Frontal cortex (tissue), 4 donors: Measurements from ENCODE around the gene GRM5. TPM values are rescaled to one million over a fixed set of nuclear protein-coding genes. Genes with fewer than 3 reads are reported as not detected.
"Not testable (repeated sequence)": the region's sequence is repeated elsewhere in the genome, so short reads cannot be mapped to it uniquely, and the experiment has no call there.

Experiments used
- DNase-seq, 2 donors: peaks; one replicate each; pipeline ENCODE4 v3.0.0; 2012; ENCODE audit warnings: low spot score in 2 of 2
- FAIRE-seq: peaks from 2 replicates; lab custom pipeline; 2012; peaks lifted over from hg19 to GRCh38; lab: Jason Lieb, UNC
- total RNA-seq: library from RNA; depleted of rRNA; stranded (reverse); fragments of >200 nt; gene quantifications from one replicate; pipeline ENCODE4 v1.2.3, GENCODE V29; 2014
- donor health status: control.
- donor health status: control.
- donor health status: control.

GRM5 gene
- total RNA-seq, 1 donor from 2014 or later: 149 TPM

DNA sequence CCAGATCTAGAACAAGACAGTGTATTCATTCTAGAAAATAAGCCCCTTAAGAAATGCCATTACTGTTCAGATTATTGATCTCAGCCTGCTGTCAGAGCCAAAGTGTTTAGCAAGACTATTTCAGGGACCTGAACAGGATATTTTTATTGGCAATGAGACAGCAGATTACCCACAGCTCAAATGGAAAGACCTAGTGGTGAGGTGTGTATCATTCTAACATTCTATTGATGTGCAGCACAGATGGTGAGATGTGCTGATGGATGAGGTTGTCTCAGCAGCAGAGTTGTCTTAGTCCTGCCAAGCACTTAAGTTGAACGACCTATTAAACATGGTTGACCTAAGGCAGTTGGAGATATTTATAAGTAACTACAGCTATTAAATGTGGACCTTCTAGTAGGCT lies 219.5 kb downstream of the GRM5 start:
- FAIRE-seq, DNase-seq: not testable (repeated sequence)

DNA sequence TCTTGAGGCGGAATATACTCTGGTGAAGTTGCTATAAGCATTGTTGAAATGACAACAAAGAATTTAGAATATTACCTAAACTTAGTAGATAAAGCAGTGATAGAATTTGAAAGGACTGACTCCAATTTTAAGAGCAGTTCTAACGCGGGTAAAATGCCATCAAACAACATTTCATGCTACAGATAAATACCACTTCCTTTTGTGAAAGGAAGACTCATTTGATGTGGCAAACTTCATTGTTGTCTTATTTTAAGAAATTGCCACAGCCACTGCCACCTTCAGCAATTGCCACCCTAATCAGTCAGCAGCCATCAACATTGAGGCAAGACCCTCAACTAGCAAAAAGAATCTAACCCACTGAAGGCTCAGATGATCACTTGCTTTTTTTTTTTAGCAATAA lies 220.8 kb downstream of the GRM5 start:
- not testable (repeated sequence) for DNase-seq, FAIRE-seq

DNA sequence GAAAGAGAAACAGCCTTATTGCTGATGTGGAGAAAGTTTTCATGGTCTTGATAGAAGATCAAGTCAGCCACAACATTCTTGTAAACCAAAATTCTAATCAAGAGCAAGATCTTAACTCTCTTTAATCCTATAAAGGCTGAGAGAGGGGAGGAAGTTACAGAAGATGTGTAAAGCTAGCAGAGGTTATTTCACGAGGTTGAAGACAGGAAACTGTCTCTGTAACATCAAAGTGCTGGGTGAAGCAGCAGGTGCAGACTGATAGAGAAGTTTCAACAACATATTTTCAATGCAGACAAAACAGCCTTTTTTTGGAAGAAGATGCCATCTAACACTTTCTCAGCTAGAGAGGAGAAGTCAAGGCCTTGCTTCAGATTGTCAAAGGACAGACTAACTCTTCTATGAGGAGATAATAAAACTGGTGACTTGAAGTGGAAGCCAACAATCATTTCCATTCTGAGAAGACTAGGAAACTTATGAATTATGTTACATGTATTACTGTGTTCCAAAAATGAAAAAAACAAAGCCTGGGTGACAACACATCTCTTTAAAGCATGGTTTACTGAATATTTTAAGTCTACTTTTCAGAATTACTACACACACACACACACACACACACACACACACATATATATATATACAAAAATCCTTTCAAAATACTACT lies 221.9 kb downstream of the GRM5 start:
- not testable (repeated sequence) for DNase-seq, FAIRE-seq

DNA sequence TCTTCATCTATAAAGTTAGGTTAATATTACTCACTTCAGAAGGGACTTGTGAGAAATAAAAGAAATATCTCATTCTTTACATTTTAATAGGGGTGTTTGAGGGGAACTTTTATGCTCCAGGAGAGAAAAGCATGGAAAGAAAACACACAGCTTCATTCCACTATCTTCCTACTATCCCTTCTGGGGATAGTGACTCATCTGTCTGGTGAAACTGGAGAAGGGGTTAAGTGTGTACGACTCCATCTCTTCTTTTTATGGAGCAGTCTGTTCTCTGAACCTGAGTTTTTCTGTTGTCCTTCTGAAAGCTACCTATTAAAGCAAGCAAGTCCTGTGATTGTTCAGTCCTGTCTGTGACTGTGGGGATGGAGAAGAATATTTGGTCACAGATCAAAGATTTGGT lies 227.6 kb downstream of the GRM5 start:
- DNase-seq, FAIRE-seq: not testable (repeated sequence)

DNA sequence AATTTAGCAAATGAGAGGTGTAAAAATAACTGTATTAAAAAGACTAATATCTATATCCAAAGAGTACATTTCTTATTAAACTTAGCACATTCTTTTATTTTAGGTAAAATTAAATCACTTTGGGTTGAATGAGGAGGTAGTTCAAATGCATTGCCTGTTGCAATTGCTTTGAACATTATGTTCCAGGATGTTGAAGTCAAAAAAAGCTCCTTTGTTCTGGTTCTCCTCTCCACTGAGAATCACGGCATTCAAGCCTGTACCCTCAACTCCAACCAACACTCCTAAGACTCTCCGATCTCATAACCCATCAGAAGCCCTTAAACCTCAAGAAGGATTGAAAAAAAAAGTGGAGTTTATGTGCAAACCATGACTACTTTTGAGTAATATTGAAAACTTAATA lies 230.1 kb downstream of the GRM5 start:
- DNase-seq: not testable (repeated sequence)

DNA sequence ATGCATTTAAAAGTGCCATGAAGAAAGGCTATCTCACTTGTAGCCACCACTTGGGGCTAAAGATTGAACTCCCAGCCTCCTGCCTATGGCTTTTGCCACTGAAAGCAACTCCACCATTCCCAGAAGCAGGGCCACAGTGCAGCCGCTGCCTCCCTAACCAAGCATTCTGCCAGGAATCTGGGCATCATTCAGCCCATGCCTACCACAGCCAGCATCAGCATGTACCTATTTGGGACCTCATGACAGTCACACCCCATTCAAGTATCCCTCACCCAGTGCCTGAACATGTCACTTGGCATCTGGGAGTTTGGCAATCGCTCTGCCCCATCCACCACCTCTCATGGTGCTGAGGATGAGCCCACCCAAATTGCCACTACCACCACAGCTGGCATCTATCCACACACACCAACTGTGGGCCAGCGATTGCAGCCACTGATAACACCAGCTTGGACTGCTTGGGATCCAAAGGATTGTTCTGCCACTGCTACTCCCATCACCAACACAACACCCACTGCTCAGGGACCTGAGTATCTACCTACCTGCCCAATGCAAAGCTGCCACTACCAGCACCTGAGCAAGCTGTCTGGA lies 234.4 kb downstream of the GRM5 start:
- DNase-seq (no peak), FAIRE-seq (no peak)

More for the DNA sequence above, 230.1 kb downstream of the GRM5 start:
- not testable (repeated sequence) for FAIRE-seq

DNA sequence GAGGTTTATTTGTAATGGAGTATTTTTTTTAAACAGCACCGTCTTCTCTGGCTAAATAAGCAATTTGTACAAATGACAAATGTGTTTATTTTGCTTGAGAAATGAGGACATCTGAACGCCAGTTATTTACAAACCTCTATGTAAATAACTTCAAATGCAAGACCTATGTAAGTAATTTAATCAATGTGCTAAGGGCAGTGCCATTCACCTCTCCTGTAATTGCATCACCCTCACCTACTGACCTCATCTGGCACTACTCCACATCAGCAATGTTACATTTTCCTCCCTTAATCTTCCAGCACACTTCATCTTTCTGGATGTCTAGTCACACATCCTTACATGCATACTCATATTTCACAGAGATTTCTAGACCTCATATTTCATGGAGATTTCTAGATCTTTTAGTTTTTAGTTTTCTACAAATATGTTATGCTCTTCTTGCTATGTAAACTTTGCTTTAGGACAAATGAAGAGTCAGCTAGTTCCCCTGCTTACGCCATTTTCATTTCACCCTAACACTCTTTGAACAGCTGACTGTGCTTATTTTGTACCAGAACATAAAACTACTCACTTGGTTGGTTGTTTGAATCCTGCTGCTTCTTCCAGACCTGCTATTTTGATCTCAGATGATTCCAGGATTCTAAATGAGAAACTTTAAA lies 238.6 kb downstream of the GRM5 start:
- no peak for FAIRE-seq
- DNase-seq: no peak

DNA sequence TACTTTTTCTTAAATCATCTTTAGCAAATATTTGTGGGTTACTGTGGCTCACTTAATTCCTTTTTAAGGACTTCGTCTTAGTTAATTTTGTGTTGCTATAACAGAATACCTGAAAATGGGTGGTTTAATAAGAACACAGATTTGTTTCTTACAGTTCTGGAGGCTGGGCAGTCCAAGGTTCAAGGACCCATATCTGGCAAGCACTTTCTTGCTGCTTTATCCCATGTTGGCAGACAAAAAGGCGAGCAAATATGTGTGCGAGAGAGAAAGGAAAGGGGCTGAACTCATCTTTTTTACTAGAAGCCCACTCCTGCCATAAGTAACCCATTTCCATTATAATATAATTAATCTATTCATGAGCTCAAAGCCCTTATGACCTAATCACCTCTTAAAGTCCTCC lies 246.2 kb downstream of the GRM5 start:
- no peak for DNase-seq
- no peak for FAIRE-seq

DNA sequence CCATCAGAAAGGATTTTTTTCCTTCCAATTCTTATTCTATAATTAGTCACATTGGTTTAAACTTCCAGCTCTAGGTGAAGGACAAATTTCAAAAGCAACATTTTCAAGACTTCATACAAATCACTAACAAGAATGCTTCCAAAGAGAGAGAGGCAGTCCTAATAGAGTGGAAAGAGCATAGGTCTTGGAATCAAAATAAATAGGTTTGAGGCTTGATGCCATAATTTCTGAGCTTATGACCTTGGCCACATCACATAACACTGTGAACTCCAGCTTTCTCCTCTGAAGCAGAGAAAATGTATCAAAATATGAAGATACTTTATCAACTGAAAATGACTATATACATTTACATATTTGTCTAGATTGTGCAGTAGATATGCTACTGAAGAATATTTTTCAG lies 246.8 kb downstream of the GRM5 start:
- DNase-seq (no peak), FAIRE-seq (no peak)

DNA sequence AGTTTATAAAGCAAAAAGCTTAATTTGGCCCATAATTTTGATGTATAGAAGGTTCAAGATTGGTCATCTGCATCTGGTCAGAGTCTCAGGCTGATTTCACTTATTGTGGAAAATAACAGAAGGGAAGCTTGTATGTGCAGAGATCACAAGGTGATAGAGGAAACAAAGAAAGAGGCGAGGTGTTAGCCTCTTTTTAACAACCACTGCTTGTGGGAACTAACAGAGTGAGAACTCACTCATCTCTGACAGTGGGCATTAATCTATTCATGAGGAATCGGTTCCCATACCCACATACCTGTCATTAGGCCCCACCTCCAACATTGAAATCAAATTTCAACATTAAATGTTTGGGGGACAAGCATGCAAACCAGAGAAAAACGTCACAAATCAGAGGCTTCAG lies 250.3 kb downstream of the GRM5 start:
- DNase-seq: no peak
- FAIRE-seq: no peak

DNA sequence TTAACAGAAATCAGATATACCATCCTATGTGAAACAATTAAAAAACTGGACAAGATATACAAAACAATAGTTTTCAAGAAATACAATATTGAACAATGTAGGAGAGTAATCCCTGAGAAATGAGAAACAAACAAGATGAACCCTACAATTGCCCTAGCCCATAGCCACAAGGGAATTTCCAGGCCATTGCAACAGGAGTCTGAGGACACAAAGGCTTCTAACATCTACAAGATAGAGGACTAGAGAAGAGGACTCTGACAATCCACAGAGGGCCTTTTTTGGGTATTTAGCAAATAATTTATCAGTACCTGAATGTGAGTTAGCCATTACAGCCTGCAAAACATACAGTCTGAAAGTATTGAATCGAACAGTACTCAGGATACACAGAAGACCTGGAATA lies 251.7 kb downstream of the GRM5 start:
- FAIRE-seq: no peak

DNA sequence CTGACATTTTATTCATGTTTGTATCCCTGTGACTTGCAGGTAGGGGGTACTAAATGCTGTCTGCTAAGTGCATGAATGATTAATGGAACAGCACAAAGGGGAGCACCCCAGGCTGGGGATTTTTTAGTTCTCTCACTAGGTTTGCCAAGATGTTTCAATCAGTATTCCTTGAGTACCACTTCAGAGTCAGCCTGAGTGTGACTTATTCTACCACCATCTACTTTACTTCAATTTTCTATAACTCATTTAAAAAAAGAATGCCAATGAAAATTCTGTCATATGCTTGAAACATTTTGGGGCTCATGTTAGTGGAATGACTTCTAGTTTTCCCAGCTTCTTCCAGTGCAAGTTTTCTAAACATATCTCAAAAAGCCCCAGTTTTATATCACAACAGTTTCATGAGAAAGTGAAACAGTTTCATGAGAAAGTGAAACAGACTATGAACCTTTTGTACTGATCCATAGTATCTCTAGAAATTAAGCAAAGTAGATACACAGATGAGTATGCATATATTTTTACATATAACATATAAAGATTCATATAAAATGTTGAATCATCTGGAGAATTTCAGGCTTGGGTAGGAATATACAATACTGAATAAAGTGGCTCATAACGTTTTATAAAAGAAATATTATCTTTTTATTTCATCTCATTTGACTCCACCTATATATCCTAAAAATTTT lies 252.4 kb downstream of the GRM5 start:
- no peak for FAIRE-seq
- DNase-seq: no peak

More for the DNA sequence above, 251.7 kb downstream of the GRM5 start:
- DNase-seq: no peak

DNA sequence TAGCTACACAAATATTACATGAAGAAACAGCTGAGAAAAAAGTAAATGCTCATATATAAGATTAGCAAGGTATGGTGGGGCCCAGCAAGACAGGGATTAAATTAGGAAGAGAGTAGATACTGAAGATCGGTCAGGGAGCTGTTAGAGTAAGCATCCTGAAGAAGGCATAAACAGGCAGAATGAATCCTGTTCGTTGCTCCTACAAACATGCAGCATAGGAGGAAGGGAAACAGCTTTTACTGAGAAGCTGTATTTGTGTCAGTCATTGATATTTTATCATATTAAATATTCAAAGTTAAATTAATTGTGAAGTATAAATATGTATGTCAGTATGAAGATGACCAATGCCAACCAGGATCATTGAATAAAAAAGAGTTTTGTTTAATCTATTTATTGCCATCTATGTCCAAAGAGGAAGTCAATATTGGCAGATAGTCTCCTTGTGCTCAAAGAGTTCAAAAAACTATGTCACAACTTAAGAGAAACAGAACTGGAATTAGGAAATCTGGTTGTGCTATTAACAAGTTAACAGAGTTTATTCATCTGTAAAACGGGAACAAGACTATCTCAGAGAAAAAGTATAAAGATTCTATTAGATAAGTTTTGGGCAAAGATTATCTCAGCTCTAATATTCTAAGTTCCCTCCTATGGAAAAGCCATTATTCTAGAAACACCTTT lies 255.2 kb downstream of the GRM5 start:
- FAIRE-seq (no peak), DNase-seq (no peak)

DNA sequence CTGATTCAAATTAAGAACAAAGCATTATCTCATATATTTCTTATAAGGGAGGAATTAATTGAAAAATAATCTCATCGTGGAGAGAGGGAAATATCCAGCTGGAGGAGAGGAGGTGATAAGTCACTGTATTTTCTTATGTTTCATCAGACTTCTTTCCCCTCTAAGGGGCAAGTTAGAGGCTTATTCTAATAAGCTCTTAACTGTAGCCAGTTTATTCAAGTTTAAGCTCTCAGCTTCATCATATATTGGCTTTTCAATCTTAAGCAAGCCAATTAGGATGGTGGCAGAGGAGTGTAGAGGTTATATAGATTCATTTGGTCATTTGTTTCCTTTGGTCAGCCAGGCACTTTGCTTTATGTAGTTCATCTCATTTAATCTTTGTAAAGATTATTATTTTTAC lies 256.7 kb downstream of the GRM5 start:
- DNase-seq (no peak), FAIRE-seq (no peak)

DNA sequence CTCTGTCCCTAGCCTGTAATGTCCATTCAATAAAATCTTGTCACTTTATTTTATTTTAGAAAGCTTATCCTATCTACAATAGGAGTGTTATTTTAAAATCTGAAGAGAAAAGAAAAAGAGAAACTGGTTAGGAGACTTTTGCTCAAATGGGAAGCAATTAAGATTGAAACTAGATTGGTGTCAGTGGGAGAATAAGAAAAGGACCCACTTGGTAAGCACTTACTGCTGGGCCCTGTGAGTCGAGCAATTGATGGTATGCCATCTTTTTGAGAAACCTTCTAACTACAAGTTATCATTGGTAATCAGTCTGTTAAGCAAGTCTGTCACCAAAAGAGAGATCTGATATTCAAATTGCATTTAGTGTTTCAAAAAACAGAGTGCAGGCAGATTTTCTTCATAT lies 258.4 kb downstream of the GRM5 start:
- FAIRE-seq: no peak
- DNase-seq: no peak

DNA sequence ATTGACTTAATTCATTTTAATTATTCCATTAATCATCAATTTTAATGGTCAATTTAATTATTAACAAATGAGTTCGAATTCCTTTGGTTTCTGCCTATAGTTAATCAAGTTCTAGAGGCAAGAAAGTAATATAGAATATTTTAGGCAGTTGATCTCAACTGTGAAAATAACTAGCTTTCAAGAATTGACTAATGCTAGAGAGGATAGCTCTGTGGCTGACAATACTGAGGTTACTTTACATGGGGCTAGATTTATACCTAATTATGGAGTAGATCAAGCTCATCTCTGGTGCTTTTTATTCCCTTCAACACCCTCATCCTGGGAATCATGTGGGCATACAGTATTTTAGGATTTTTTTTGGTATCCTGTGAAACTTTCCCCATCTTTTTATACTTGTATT lies 259.4 kb downstream of the GRM5 start:
- no peak for FAIRE-seq

DNA sequence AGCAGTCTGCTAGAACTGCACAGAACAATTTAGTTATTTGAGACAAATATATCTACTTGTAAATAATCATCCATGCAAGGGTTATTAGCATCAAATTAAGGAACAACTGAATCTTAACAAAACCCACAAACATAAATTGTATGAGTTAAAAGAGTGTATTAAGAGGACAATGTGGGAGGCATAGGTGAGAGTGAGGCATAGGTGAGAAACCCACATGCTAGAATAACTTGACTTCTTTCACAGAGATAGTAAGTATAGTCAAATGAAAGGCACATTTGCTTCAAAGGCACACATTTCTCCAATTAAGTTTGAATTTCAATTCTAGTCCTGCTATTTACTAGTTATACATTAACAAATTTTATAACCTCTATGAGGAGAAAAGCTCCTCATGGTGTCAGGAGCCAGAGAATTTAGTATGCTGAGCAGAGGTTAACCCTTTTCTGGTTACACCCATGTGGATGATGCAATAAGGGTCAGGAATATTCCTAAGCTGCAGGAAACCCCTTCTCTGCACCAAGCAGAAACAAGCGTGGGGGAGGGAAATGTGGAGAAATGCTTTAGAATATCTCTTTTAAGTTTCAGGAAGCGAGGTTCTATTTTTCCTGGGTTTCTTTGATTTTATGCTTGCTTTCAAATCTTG lies 264.2 kb downstream of the GRM5 start:
- DNase-seq (no peak), FAIRE-seq (no peak)

More for the DNA sequence above, 259.4 kb downstream of the GRM5 start:
- no peak for DNase-seq

DNA sequence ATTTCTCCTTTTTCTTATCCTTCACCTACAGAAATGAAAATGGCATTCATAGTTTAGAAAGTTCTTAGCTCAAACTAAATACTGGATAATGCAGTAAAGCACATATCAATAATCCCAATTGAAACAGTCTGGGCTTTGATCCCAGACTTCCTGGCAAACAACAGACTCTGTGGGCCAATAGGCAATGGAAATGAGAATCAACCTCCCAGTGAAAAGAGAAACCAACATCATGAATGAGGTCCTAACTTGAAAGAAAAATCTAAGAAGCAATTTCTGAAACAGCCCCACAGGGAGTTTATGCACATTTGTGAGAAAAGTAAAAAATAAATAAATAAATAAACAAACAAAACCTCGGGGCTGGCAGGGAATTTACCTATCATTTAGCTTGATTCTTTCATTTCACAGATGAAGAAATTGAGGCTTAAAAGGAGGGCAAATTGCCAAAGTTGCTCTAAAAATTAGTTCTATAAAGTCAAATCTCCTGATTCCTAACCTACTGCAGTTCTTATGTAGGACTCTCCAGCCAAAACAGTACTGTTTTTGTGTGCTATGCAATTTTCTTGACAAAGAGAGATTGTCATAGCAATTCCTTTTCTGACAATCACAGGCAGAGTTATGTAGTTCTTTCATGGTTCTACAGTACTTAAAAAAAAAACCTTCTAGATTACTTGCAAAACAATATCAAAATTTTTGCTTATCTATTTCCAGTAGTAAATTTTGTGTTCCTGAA lies 265.8 kb downstream of the GRM5 start:
- FAIRE-seq: no peak
- no peak for DNase-seq

DNA sequence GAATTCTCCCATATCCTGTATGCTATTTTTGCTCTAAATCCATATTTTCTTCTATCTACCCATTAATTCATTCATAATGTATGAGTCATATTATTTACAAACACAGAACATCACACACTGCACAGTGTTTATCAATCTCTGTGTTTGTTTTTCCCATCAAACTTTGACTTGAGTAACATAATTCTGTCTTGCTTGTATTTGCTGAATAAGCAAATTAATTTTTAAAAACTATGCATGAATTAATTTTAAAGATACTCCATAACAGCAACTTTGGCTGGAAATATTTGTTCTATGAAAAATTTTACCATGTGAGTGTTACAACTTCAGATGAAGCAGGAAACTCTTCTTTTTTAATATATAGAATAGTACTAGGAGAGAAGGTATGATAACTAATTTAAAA lies 275.6 kb downstream of the GRM5 start:
- DNase-seq (no peak), FAIRE-seq (no peak)
